SK-N-SH treated with all-trans-retinoic acid at 6 μM for 48 hours (cell line): ENCODE measurements around the gene PLA2G1B.

Experiments used
- ATAC-seq: fragments of 200-7000 bp; cut with Tn5 transposase; 3 replicates; pipeline ENCODE4 v1.9.1; 2020; ENCODE audit warnings: mild to moderate bottlenecking, moderate library complexity
- ARNTL ChIP-seq: fragments of 450-650 bp; formaldehyde crosslinking; IDR thresholded peaks from 2 replicates; pipeline ENCODE4 v1.5.0; 2020; ENCODE audit warnings: low read depth, mild to moderate bottlenecking, moderate library complexity, borderline replicate concordance
- BACH2 ChIP-seq: fragments of 250-450 bp; sonication (Bioruptor Pico); IDR thresholded peaks from 2 replicates; pipeline ENCODE4 v1.9.0; 2021; ENCODE audit warnings: mild to moderate bottlenecking, borderline replicate concordance
- CREB5 ChIP-seq: fragments of 250-450 bp; sonication (Bioruptor Pico); IDR thresholded peaks from 2 replicates; pipeline ENCODE4 v1.5.1; 2020; ENCODE audit warnings: low read depth, mild to moderate bottlenecking, moderate library complexity
- CSDC2 ChIP-seq: fragments of 250-450 bp; sonication (Bioruptor Pico); IDR thresholded peaks from 2 replicates; pipeline ENCODE4 v1.5.0; 2020; ENCODE audit warnings: mild to moderate bottlenecking, moderate library complexity
- CSRNP3 ChIP-seq: fragments of 250-450 bp; sonication (Bioruptor Pico); IDR thresholded peaks from 2 replicates; pipeline ENCODE4 v1.5.1; 2021; ENCODE audit warnings: mild to moderate bottlenecking, moderate library complexity
- ESRRG ChIP-seq: fragments of 250-450 bp; sonication (Bioruptor Pico); IDR thresholded peaks from 2 replicates; pipeline ENCODE4 v1.6.1; 2021; ENCODE audit warnings: mild to moderate bottlenecking
- GLIS3 ChIP-seq: fragments of 250-450 bp; sonication (Bioruptor Pico); IDR thresholded peaks from 2 replicates; pipeline ENCODE4 v1.5.0; 2020; ENCODE audit warnings: mild to moderate bottlenecking, moderate library complexity
- ISL1 ChIP-seq: fragments of 250-450 bp; sonication (Bioruptor Pico); IDR thresholded peaks from 2 replicates; pipeline ENCODE4 v2.1.2; 2022; ENCODE audit warnings: mild to moderate bottlenecking, moderate library complexity
- OSR1 ChIP-seq: fragments of 250-450 bp; sonication (Bioruptor Pico); IDR thresholded peaks from 2 replicates; pipeline ENCODE4 v1.8.0; 2022; ENCODE audit warnings: moderate library complexity, mild to moderate bottlenecking, inconsistent platforms
- PATZ1 ChIP-seq: fragments of 250-450 bp; sonication (Bioruptor Pico); IDR thresholded peaks from 2 replicates; pipeline ENCODE4 v1.8.0; 2020; ENCODE audit warnings: mild to moderate bottlenecking, moderate library complexity, borderline replicate concordance
- POU6F1 ChIP-seq: fragments of 250-450 bp; sonication (Bioruptor Pico); IDR thresholded peaks from 2 replicates; pipeline ENCODE4 v1.8.0; 2021; ENCODE audit warnings: low read depth, mild to moderate bottlenecking, moderate library complexity, borderline replicate concordance
- PPARA ChIP-seq: fragments of 250-450 bp; sonication (Bioruptor Pico); IDR thresholded peaks from 2 replicates; pipeline ENCODE4 v1.5.0; 2020; ENCODE audit warnings: mild to moderate bottlenecking, borderline replicate concordance
- RARB ChIP-seq: fragments of 250-450 bp; sonication (Bioruptor Pico); IDR thresholded peaks from 2 replicates; pipeline ENCODE4 v1.8.0; 2021; ENCODE audit warnings: mild to moderate bottlenecking, moderate library complexity
- SNAI2 ChIP-seq: fragments of 250-450 bp; sonication (Bioruptor Pico); IDR thresholded peaks from 2 replicates; pipeline ENCODE4 v1.5.0; 2020; ENCODE audit warnings: mild to moderate bottlenecking, moderate library complexity
- TCF4 ChIP-seq: fragments of 250-450 bp; sonication (Bioruptor Pico); IDR thresholded peaks from 2 replicates; pipeline ENCODE4 v1.8.0; 2021; ENCODE audit warnings: mild to moderate bottlenecking, moderate library complexity, borderline replicate concordance
- TOX ChIP-seq: fragments of 250-450 bp; sonication (Bioruptor Pico); IDR thresholded peaks from 2 replicates; pipeline ENCODE4 v1.8.0; 2021; ENCODE audit warnings: mild to moderate bottlenecking, moderate library complexity, borderline replicate concordance
- TSHZ2 ChIP-seq: fragments of 250-450 bp; sonication (Bioruptor Pico); IDR thresholded peaks from 2 replicates; pipeline ENCODE4 v1.5.0; 2020; ENCODE audit warnings: mild to moderate bottlenecking, moderate library complexity
- ZC3H10 ChIP-seq: fragments of 250-450 bp; sonication (Bioruptor Pico); IDR thresholded peaks from 2 replicates; pipeline ENCODE4 v1.5.1; 2021; ENCODE audit warnings: mild to moderate bottlenecking, moderate library complexity
- ZFP3 ChIP-seq: fragments of 250-450 bp; sonication (Bioruptor Pico); IDR thresholded peaks from 2 replicates; pipeline ENCODE4 v1.5.0; 2020; ENCODE audit warnings: mild to moderate bottlenecking, moderate library complexity
- ZFP30 ChIP-seq: fragments of 450-650 bp; formaldehyde crosslinking; IDR thresholded peaks from 2 replicates; pipeline ENCODE4 v1.5.0; 2022; ENCODE audit warnings: mild to moderate bottlenecking, moderate library complexity
- ZNF565 ChIP-seq: fragments of 450-650 bp; formaldehyde crosslinking; conservative IDR thresholded peaks from 2 replicates; pipeline ENCODE4 v1.5.0; 2020; ENCODE audit warnings: low read depth, mild to moderate bottlenecking, moderate library complexity
- ZNF70 ChIP-seq: fragments of 450-650 bp; formaldehyde crosslinking; IDR thresholded peaks from 2 replicates; pipeline ENCODE4 v1.5.0; 2020; ENCODE audit warnings: mild to moderate bottlenecking, moderate library complexity
- ZNF8 ChIP-seq: fragments of 450-650 bp; formaldehyde crosslinking; IDR thresholded peaks from 2 replicates; pipeline ENCODE4 v1.5.0; 2020; ENCODE audit warnings: mild to moderate bottlenecking, moderate library complexity

Gene PLA2G1B

GRCh38 chr12:120292661-120293531, 34.7 kb downstream of the PLA2G1B start, which contains the start of gene RNU4-1:
Gene RNU4-1, minus strand, starts transcription at chr12:120293237.
- TF ChIP-seq GLIS3: peak; percentile 97
- no peak for TF ChIP-seq ISL1 (CRISPR knock-in tag)
- TF ChIP-seq RARB (CRISPR knock-in tag): peak; percentile 91
- no peak for TF ChIP-seq ZNF70 (CRISPR knock-in tag)
- TF ChIP-seq CREB5 (CRISPR knock-in tag): peak; percentile 71; the same call in 1 of the 2 replicates
- peak; percentile 83; the same call in 1 of the 2 replicates for TF ChIP-seq TOX (CRISPR knock-in tag)
- TF ChIP-seq CSRNP3 (CRISPR knock-in tag): peak; percentile 96
- TF ChIP-seq PPARA: no peak
- peak; percentile 48; the same call in 1 of the 2 replicates for TF ChIP-seq ZNF8
- peak; percentile 36; the same call in 1 of the 2 replicates for TF ChIP-seq TCF4
- TF ChIP-seq ZC3H10 (CRISPR knock-in tag): no peak
- TF ChIP-seq ZFP30: 0 out of 2 replicates have a peak, but pooled peaks have one; percentile 27
- no peak for TF ChIP-seq BACH2 (CRISPR knock-in tag)
- no peak for TF ChIP-seq ZNF565 (CRISPR knock-in tag)
- no peak for TF ChIP-seq SNAI2 (CRISPR knock-in tag)
- peak; percentile 93 for TF ChIP-seq PATZ1 (CRISPR knock-in tag)
- no peak for TF ChIP-seq POU6F1 (CRISPR knock-in tag)
- no peak for TF ChIP-seq ZFP3 (CRISPR knock-in tag)
- no peak for TF ChIP-seq OSR1 (CRISPR knock-in tag)
- TF ChIP-seq CSDC2 (CRISPR knock-in tag): no peak
- peak; percentile 91 for TF ChIP-seq ESRRG (CRISPR knock-in tag)
- TF ChIP-seq ARNTL (CRISPR knock-in tag): no peak
- TF ChIP-seq TSHZ2 (CRISPR knock-in tag): no peak
- ATAC-seq: peak; percentile 39

- no peak for TF ChIP-seq ZC3H10 (CRISPR knock-in tag)
- no peak for TF ChIP-seq TCF4
- no peak for TF ChIP-seq CREB5 (CRISPR knock-in tag)
- no peak for TF ChIP-seq ZNF565 (CRISPR knock-in tag)
- no peak for TF ChIP-seq ZNF8
- no peak for TF ChIP-seq ZNF70 (CRISPR knock-in tag)
- no peak for TF ChIP-seq TSHZ2 (CRISPR knock-in tag)
- TF ChIP-seq OSR1 (CRISPR knock-in tag): no peak
- ATAC-seq: peak; percentile 8
Observed at GRCh38 chr12:120292411-120292660, 35.2 kb downstream of the PLA2G1B start.
